Measurements from ENCODE around the gene SCARB1. TPM values are rescaled to one million over a fixed set of nuclear protein-coding genes. Genes with fewer than 3 reads are reported as not detected.

SCARB1 gene
- total and polyA plus RNA-seq, 2 of the 13 experiments (the other 11 are each of a cell fraction or from before 2014, with no cell fraction given): 63.4 to 160 TPM

DNA sequence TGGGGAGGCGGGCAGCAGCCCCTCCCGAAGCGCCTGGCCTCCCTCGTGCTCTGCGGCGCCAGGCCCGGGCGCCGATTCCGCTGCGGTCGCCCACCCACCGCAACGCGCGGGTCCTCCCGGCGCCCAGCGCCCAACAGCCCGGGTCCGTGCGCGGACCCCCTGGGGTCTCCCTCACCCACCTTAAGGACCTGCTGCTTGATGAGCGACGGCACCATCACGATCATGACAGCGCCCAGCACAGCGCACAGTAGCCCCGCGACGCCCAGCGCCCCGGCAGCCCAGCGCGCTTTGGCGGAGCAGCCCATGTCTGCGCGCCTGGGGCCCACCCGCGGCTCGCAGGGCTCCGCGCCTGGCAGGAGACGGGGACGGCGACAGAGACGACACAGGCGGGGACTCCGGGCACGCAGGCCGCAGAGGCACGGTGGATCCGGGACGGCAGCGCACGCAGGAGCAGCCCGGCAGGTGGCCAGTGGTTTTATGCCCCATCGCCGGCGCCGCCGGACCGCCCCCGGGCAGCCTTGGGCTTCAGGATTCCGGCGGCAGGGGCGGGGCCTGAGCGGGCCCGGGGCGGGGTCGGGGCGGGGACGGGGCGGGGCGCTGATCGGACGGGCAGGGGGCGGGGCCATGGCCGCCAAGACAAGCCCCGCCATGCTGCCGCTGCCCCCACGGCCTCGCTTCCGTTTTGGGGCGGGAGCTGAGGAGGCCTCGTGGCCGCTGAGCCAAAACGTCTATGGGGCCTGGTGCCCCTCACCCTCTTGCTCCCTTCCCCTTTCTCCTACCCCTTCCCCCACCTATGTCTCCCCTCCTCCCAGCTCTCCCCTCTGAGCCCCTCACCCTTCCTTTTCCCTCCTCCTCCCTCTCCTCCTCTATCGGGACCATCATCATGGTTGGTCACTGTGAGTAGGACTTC is at the start of gene SCARB1 (continued):
- TF ChIP-seq, protein P1, sequence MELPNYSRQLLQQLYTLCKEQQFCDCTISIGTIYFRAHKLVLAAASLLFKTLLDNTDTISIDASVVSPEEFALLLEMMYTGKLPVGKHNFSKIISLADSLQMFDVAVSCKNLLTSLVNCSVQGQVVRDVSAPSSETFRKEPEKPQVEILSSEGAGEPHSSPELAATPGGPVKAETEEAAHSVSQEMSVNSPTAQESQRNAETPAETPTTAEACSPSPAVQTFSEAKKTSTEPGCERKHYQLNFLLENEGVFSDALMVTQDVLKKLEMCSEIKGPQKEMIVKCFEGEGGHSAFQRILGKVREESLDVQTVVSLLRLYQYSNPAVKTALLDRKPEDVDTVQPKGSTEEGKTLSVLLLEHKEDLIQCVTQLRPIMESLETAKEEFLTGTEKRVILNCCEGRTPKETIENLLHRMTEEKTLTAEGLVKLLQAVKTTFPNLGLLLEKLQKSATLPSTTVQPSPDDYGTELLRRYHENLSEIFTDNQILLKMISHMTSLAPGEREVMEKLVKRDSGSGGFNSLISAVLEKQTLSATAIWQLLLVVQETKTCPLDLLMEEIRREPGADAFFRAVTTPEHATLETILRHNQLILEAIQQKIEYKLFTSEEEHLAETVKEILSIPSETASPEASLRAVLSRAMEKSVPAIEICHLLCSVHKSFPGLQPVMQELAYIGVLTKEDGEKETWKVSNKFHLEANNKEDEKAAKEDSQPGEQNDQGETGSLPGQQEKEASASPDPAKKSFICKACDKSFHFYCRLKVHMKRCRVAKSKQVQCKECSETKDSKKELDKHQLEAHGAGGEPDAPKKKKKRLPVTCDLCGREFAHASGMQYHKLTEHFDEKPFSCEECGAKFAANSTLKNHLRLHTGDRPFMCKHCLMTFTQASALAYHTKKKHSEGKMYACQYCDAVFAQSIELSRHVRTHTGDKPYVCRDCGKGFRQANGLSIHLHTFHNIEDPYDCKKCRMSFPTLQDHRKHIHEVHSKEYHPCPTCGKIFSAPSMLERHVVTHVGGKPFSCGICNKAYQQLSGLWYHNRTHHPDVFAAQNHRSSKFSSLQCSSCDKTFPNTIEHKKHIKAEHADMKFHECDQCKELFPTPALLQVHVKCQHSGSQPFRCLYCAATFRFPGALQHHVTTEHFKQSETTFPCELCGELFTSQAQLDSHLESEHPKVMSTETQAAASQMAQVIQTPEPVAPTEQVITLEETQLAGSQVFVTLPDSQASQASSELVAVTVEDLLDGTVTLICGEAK (IDR thresholded peaks at IDR 0.05): no peak
- TF ChIP-seq, protein P1 (CRISPR knock-in tag; IDR thresholded peaks at IDR 0.05): no peak
- TF ChIP-seq POLR2A (IDR thresholded peaks at IDR 0.05; ENCODE audit: insufficient read depth in 1 of 2, low read depth in 2 of 2, low read length in 2 of 2) (peak; percentile 89 to 98), ZNF33A (CRISPR knock-in tag; IDR thresholded peaks at IDR 0.05; ENCODE audit: borderline replicate concordance) (no peak), PRPF4 (IDR thresholded peaks at IDR 0.05; ENCODE audit: low read depth, low read length, poor library complexity, severe bottlenecking) (peak; percentile 30), NCOR1 (IDR thresholded peaks at IDR 0.05; ENCODE audit: borderline replicate concordance, low read length) (no peak), ZNF577 (CRISPR knock-in tag; IDR thresholded peaks at IDR 0.05; ENCODE audit: borderline replicate concordance, low read depth) (no peak), RCOR2 (CRISPR knock-in tag; IDR thresholded peaks at IDR 0.05) (0 out of 2 replicates have a peak, but pooled peaks have one; percentile 29)
- TF ChIP-seq, protein P2, sequence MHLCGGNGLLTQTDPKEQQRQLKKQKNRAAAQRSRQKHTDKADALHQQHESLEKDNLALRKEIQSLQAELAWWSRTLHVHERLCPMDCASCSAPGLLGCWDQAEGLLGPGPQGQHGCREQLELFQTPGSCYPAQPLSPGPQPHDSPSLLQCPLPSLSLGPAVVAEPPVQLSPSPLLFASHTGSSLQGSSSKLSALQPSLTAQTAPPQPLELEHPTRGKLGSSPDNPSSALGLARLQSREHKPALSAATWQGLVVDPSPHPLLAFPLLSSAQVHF (CRISPR knock-in tag; IDR thresholded peaks at IDR 0.05): no peak; the same call in 1 of the 2 replicates
- TF ChIP-seq, protein P3, sequence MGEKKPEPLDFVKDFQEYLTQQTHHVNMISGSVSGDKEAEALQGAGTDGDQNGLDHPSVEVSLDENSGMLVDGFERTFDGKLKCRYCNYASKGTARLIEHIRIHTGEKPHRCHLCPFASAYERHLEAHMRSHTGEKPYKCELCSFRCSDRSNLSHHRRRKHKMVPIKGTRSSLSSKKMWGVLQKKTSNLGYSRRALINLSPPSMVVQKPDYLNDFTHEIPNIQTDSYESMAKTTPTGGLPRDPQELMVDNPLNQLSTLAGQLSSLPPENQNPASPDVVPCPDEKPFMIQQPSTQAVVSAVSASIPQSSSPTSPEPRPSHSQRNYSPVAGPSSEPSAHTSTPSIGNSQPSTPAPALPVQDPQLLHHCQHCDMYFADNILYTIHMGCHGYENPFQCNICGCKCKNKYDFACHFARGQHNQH (CRISPR knock-in tag; IDR thresholded peaks at IDR 0.05): peak; percentile 49; the same call in 1 of the 2 replicates
- TF ChIP-seq, protein P4, sequence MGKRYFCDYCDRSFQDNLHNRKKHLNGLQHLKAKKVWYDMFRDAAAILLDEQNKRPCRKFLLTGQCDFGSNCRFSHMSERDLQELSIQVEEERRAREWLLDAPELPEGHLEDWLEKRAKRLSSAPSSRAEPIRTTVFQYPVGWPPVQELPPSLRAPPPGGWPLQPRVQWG (CRISPR knock-in tag; IDR thresholded peaks at IDR 0.05; ENCODE audit: borderline replicate concordance, low read depth): no peak
- TF ChIP-seq, protein P5, sequence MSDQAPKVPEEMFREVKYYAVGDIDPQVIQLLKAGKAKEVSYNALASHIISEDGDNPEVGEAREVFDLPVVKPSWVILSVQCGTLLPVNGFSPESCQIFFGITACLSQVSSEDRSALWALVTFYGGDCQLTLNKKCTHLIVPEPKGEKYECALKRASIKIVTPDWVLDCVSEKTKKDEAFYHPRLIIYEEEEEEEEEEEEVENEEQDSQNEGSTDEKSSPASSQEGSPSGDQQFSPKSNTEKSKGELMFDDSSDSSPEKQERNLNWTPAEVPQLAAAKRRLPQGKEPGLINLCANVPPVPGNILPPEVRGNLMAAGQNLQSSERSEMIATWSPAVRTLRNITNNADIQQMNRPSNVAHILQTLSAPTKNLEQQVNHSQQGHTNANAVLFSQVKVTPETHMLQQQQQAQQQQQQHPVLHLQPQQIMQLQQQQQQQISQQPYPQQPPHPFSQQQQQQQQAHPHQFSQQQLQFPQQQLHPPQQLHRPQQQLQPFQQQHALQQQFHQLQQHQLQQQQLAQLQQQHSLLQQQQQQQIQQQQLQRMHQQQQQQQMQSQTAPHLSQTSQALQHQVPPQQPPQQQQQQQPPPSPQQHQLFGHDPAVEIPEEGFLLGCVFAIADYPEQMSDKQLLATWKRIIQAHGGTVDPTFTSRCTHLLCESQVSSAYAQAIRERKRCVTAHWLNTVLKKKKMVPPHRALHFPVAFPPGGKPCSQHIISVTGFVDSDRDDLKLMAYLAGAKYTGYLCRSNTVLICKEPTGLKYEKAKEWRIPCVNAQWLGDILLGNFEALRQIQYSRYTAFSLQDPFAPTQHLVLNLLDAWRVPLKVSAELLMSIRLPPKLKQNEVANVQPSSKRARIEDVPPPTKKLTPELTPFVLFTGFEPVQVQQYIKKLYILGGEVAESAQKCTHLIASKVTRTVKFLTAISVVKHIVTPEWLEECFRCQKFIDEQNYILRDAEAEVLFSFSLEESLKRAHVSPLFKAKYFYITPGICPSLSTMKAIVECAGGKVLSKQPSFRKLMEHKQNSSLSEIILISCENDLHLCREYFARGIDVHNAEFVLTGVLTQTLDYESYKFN (CRISPR knock-in tag; conservative IDR thresholded peaks at IDR 0.05): no peak
